ENCODE data around the gene CD8B2.
"Not testable (repeated sequence)": the region's sequence is repeated elsewhere in the genome, so short reads cannot be mapped to it uniquely, and the experiment has no call there.

The CD8B2 gene

GRCh38 chr2:106511934-106512333 lies 24.8 kb downstream of the CD8B2 start:
- not testable (repeated sequence) for DNase-seq (ENCODE audit: low read depth)

- DNase-seq (ENCODE audit: low read depth): not testable (repeated sequence)
Observed at GRCh38 chr2:106513391-106513790, 26.2 kb downstream of the CD8B2 start.

- not testable (repeated sequence) for DNase-seq (ENCODE audit: low read depth)
Observed at GRCh38 chr2:106514827-106515226, 27.7 kb downstream of the CD8B2 start.

- no peak for DNase-seq (ENCODE audit: low read depth)
Observed at GRCh38 chr2:106516436-106516835, 29.3 kb downstream of the CD8B2 start.

GRCh38 chr2:106516864-106517263 lies 29.7 kb downstream of the CD8B2 start:
- DNase-seq (ENCODE audit: low read depth): no peak

- no peak for DNase-seq (ENCODE audit: low read depth)
Observed at GRCh38 chr2:106517329-106517728, 30.2 kb downstream of the CD8B2 start.

GRCh38 chr2:106519767-106520166 lies 32.6 kb downstream of the CD8B2 start:
- DNase-seq (ENCODE audit: low read depth): no peak

- DNase-seq (ENCODE audit: low read depth): no peak
Observed at GRCh38 chr2:106521016-106521415, 33.9 kb downstream of the CD8B2 start.

GRCh38 chr2:106523976-106524665 lies 37.0 kb downstream of the CD8B2 start:
- no peak for DNase-seq (ENCODE audit: low read depth)

GRCh38 chr2:106530866-106531265 lies 43.7 kb downstream of the CD8B2 start:
- no peak for DNase-seq (ENCODE audit: low read depth)

- DNase-seq (ENCODE audit: low read depth): no peak
Observed at GRCh38 chr2:106531676-106532214, 44.6 kb downstream of the CD8B2 start.

- no peak for DNase-seq (ENCODE audit: low read depth)
Observed at GRCh38 chr2:106532236-106532635, 45.1 kb downstream of the CD8B2 start.

GRCh38 chr2:106534471-106534870 lies 47.3 kb downstream of the CD8B2 start:
- DNase-seq (ENCODE audit: low read depth): no peak

- no peak for DNase-seq (ENCODE audit: low read depth)
Observed at GRCh38 chr2:106536490-106536889, 49.3 kb downstream of the CD8B2 start.

- no peak for DNase-seq (ENCODE audit: low read depth)
Observed at GRCh38 chr2:106537047-106537446, 49.9 kb downstream of the CD8B2 start.

GRCh38 chr2:106537791-106538191 lies 50.6 kb downstream of the CD8B2 start:
- DNase-seq (ENCODE audit: low read depth): no peak

- no peak for DNase-seq (ENCODE audit: low read depth)
Observed at GRCh38 chr2:106540886-106541285, 53.7 kb downstream of the CD8B2 start.

GRCh38 chr2:106541333-106541732 lies 54.2 kb downstream of the CD8B2 start:
- no peak for DNase-seq (ENCODE audit: low read depth)

- peak; percentile 27 for DNase-seq (ENCODE audit: low read depth)
Observed at GRCh38 chr2:106542746-106543359, 55.7 kb downstream of the CD8B2 start.

- DNase-seq (ENCODE audit: low read depth): no peak
Observed at GRCh38 chr2:106545007-106545406, 57.8 kb downstream of the CD8B2 start.

GRCh38 chr2:106546391-106546990 lies 59.3 kb downstream of the CD8B2 start:
- DNase-seq (ENCODE audit: low read depth): no peak

GRCh38 chr2:106547164-106547903 lies 60.2 kb downstream of the CD8B2 start:
- DNase-seq (ENCODE audit: low read depth): no peak
